Stomach (tissue), 4 donors: Measurements from ENCODE around the gene SPATA33.

Experiments used
- POLR2A ChIP-seq, 4 donors: fragments of 450-650 bp; IDR thresholded peaks; one replicate each; pipeline ENCODE4 v1.6.1; 2016; ENCODE audit warnings: antibody characterized with exemption in 4 of 4, control low read depth in 2 of 4, mild to moderate bottlenecking in 1 of 4, moderate library complexity in 1 of 4
- POLR2AphosphoS5 ChIP-seq, 3 donors: sonication (generic); formaldehyde crosslinking; IDR thresholded peaks; one replicate each; pipeline ENCODE4 v1.6.1; 2016; ENCODE audit warnings: antibody characterized with exemption in 3 of 3

DNA sequence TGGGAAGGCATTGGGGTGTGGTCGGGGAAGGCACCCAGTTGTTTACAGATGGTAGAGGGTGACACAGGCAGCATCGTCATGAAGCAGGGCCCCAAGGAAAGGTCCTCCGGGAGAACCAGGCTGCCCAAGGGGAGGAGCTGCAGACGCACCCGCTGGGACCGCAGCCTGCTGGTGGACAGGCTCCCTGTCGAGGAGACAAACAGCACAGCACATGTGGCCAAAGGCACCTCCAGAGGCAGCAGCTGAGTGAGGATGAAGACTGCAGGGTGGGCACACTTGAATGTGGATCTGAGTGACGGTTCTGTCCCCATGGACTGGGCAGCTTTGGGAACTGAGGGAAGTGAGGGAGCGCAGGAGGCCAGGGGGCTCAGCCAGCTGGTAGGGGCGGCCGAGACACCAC lies 12.5 kb upstream of the SPATA33 start:
- TF ChIP-seq POLR2A (IDR thresholded peaks at IDR 0.05): no peak
- TF ChIP-seq POLR2AphosphoS5 (IDR thresholded peaks at IDR 0.05): no peak
